Keratinocyte (primary cell): ENCODE measurements around the gene NXPH3. TPM values are rescaled to one million over a fixed set of nuclear protein-coding genes. Genes with fewer than 3 reads are reported as not detected.

Experiments
- DNase-seq: peaks from one replicate; pipeline ENCODE4 v3.0.0-alpha.2; 2011; ENCODE audit warnings: low read depth, missing footprints, low spot score
- FAIRE-seq: peaks from 2 replicates; lab custom pipeline; 2011; peaks lifted over from hg19 to GRCh38; lab: Jason Lieb, UNC
- H2AFZ ChIP-seq: 2 replicates; pipeline ENCODE4 v1.6.0; 2012; ENCODE audit warnings: low read length, control low read depth, inconsistent platforms; ENCODE audit not compliant: control insufficient read depth
- H3K27ac ChIP-seq: 2 replicates; pipeline ENCODE4 v1.5.1; 2011; ENCODE audit warnings: low read length; ENCODE audit not compliant: control insufficient read depth, insufficient read depth
- H3K27me3 ChIP-seq: 3 replicates; pipeline ENCODE4 v1.6.0; 2011; ENCODE audit warnings: low read length; ENCODE audit not compliant: control insufficient read depth, insufficient read depth; ENCODE audit errors: extremely low read depth
- H3K36me3 ChIP-seq, 2 experiments: 2 replicates in 1 of 2; 3 replicates in 1 of 2; pipeline ENCODE4 v1.5.1; 2011; ENCODE audit warnings: low read length in 2 of 2, mild to moderate bottlenecking in 1 of 2; ENCODE audit not compliant: control insufficient read depth in 2 of 2, insufficient read depth in 2 of 2; ENCODE audit errors: extremely low read depth in 1 of 2
- H3K4me1 ChIP-seq: 3 replicates; pipeline ENCODE4 v1.5.1; 2011; ENCODE audit warnings: low read length; ENCODE audit not compliant: control insufficient read depth, insufficient read depth; ENCODE audit errors: extremely low read depth
- H3K4me2 ChIP-seq: 3 replicates; pipeline ENCODE4 v1.6.0; 2011; ENCODE audit warnings: low read depth, low read length; ENCODE audit not compliant: control insufficient read depth, insufficient read depth; ENCODE audit errors: extremely low read depth
- H3K4me3 ChIP-seq, 3 experiments: fragments of 200-600 bp in 1 of 3; sonication (generic) in 1 of 3; 2 replicates in 2 of 3; 3 replicates in 1 of 3; pipeline ENCODE4 v1.5.1; 2011 to 2016; ENCODE audit warnings: low read length in 3 of 3, mild to moderate bottlenecking in 3 of 3, control low read depth in 2 of 3, inconsistent platforms in 1 of 3, low read depth in 1 of 3, mixed read lengths in 1 of 3, mixed run types in 1 of 3, moderate library complexity in 1 of 3; ENCODE audit not compliant: control insufficient read depth in 2 of 3, insufficient read depth in 2 of 3; ENCODE audit errors: extremely low read depth in 1 of 3
- H3K79me2 ChIP-seq: 2 replicates; pipeline ENCODE4 v1.6.0; 2012; ENCODE audit warnings: low read length; ENCODE audit not compliant: control insufficient read depth, insufficient read depth
- H3K9ac ChIP-seq: 3 replicates; pipeline ENCODE4 v1.6.0; 2011; ENCODE audit warnings: low read length; ENCODE audit not compliant: control insufficient read depth, insufficient read depth; ENCODE audit errors: extremely low read depth
- H3K9me1 ChIP-seq: 3 replicates; pipeline ENCODE4 v1.6.0; 2011; ENCODE audit warnings: low read length; ENCODE audit not compliant: control insufficient read depth, insufficient read depth; ENCODE audit errors: extremely low read depth
- H3K9me3 ChIP-seq: 2 replicates; pipeline ENCODE4 v1.5.1; 2012; ENCODE audit warnings: low read depth, low read length; ENCODE audit not compliant: control insufficient read depth
- H4K20me1 ChIP-seq: 3 replicates; pipeline ENCODE4 v1.6.0; 2011; ENCODE audit warnings: low read length; ENCODE audit not compliant: control insufficient read depth, insufficient read depth; ENCODE audit errors: extremely low read depth
- EZH2 ChIP-seq: IDR thresholded peaks from one replicate; pipeline ENCODE4 v1.6.1; 2012; ENCODE audit warnings: inconsistent platforms, mild to moderate bottlenecking, low read length, moderate library complexity
- dilution Hi-C: fragments of 300-500 bp; cut with MboI; formaldehyde crosslinking; loops from one replicate; pipeline ENCODE4 v1.7.0; 2020; ENCODE audit warnings: low sequenced_read_pairs; ENCODE audit not compliant: extremely low pct_ligation_motif_present
- polyA plus RNA-seq, 5 experiments: library from polyadenylated mRNA; depleted of rRNA in 3 of 5; stranded (reverse) in 3 of 5; stranded (forward) in 1 of 5; unstranded in 1 of 5; fragments of >200 nt; gene quantifications; 1 replicate in 1 of 5; 2 replicates in 3 of 5; 3 replicates in 1 of 5; pipeline versions ENCODE4 v1.2.1 to v1.2.3, GENCODE V29; 2011 to 2012; ENCODE audit warnings: missing spikeins in 2 of 5, low read depth in 1 of 5, low replicate concordance in 1 of 5
- TF ChIP-seq, protein P1 (sequence below), 3 experiments: IDR thresholded peaks in 1 of 3; conservative IDR thresholded peaks in 1 of 3; optimal IDR thresholded peaks in 1 of 3; 2 replicates in 2 of 3; 3 replicates in 1 of 3; pipeline versions ENCODE3 to v1.5.1; 2011; ENCODE audit warnings: low read length in 3 of 3, mild to moderate bottlenecking in 3 of 3, moderate library complexity in 2 of 3, control low read depth in 1 of 3, inconsistent platforms in 1 of 3; ENCODE audit not compliant: insufficient read depth in 2 of 3; ENCODE audit errors: extremely low read depth in 1 of 3

Gene NXPH3
- polyA plus RNA-seq, 1 donor (not counting 4 experiments of a cell fraction or from before 2014, with no cell fraction given) = 0.12 TPM

DNA sequence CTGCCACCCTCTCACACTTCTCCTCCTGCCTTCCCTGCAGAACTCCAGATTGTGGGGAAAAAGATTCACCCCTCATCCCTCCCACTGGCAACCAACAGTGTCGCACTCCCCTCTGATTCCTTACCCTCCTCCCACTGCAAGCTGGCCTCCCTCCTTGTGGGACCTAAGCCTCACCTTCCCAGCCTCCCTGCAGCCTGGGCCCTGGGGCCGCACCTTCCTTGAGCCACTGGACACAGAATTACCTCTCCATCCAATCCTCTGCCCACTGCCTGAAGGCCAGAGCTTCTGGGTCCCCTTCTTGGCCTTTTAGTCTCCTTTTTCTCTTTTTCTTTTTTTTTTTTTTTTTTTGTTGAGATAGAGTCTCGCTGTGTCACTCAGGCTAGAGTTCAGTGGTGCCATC is 46.7 kb upstream of the NXPH3 start:
- H3K9me1 ChIP-seq = peaks cover 3% of the 10 kb centered on the region
- H3K4me2 ChIP-seq = no peak overlapping the region
- no peak overlapping the region for H3K27ac ChIP-seq
- DNase-seq (no peak), FAIRE-seq (no peak)
- no peaks in the 10 kb centered on the region for H3K36me3 ChIP-seq
- no peak overlapping the region for H3K4me3 ChIP-seq
- H3K9ac ChIP-seq = no peak overlapping the region
- dilution Hi-C loops = no loop called here
- peaks cover 8% of the 10 kb centered on the region for H3K4me1 ChIP-seq
- H4K20me1 ChIP-seq = no peaks in the 10 kb centered on the region
- no peaks in the 10 kb centered on the region for H3K79me2 ChIP-seq
- TF ChIP-seq, protein P1, sequence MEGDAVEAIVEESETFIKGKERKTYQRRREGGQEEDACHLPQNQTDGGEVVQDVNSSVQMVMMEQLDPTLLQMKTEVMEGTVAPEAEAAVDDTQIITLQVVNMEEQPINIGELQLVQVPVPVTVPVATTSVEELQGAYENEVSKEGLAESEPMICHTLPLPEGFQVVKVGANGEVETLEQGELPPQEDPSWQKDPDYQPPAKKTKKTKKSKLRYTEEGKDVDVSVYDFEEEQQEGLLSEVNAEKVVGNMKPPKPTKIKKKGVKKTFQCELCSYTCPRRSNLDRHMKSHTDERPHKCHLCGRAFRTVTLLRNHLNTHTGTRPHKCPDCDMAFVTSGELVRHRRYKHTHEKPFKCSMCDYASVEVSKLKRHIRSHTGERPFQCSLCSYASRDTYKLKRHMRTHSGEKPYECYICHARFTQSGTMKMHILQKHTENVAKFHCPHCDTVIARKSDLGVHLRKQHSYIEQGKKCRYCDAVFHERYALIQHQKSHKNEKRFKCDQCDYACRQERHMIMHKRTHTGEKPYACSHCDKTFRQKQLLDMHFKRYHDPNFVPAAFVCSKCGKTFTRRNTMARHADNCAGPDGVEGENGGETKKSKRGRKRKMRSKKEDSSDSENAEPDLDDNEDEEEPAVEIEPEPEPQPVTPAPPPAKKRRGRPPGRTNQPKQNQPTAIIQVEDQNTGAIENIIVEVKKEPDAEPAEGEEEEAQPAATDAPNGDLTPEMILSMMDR (optimal IDR thresholded peaks at IDR 0.05 in 1 of 3, IDR thresholded peaks at IDR 0.05 in 1 of 3, conservative IDR thresholded peaks at IDR 0.05 in 1 of 3; ENCODE audit: extremely low read depth in 1 of 3, insufficient read depth in 2 of 3, low read length in 3 of 3) = no peak
- no peak for TF ChIP-seq EZH2
- H3K27me3 ChIP-seq = no peaks in the 10 kb centered on the region
- no peak overlapping the region for H2AFZ ChIP-seq
- H3K9me3 ChIP-seq = no peaks in the 10 kb centered on the region

DNA sequence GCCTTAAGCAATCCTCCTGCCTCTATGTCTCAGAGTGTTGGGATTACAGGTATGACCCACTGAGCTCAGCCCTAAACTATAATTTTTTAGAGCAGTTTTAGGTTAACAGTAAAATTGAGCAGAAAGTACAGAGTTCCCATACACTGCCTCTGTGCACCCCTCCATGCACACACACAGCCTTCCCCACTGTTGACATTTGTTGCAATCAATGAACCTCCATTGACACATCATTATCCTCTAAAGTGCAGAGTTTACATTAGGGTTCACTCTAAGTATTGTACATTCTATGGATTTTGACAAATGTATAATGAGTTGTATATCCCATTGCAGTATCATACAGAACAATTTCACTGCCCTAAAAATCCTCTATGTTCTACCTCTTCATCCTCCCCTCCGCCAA is 45.6 kb upstream of the NXPH3 start:
- Histone ChIP-seq H3K4me1 (peaks cover 3% of the 10 kb centered on the region), H3K79me2 (no peaks in the 10 kb centered on the region), H3K36me3 (no peaks in the 10 kb centered on the region), H3K9me3 (no peaks in the 10 kb centered on the region), H3K27ac (no peak overlapping the region), H2AFZ (no peak overlapping the region), H4K20me1 (no peaks in the 10 kb centered on the region), H3K4me3 (no peak overlapping the region), H3K9me1 (no peaks in the 10 kb centered on the region), H3K9ac (no peak overlapping the region), H3K27me3 (no peaks in the 10 kb centered on the region), H3K4me2 (no peak overlapping the region)
- dilution Hi-C loops = no loop called here
- FAIRE-seq (no peak), DNase-seq (no peak)
- no peak for TF ChIP-seq EZH2
- TF ChIP-seq, protein P1 (optimal IDR thresholded peaks at IDR 0.05 in 1 of 3, IDR thresholded peaks at IDR 0.05 in 1 of 3, conservative IDR thresholded peaks at IDR 0.05 in 1 of 3; ENCODE audit: extremely low read depth in 1 of 3, insufficient read depth in 2 of 3, low read length in 3 of 3) = no peak
